Pancreas (tissue), 10 donors: ENCODE results near the gene LMAN1L. TPM values are rescaled to one million over a fixed set of nuclear protein-coding genes. Genes with fewer than 3 reads are reported as not detected.

Experiments used
- ATAC-seq, 4 donors: fragments of 200-7000 bp; cut with Tn5 transposase; one replicate each; pipeline versions ENCODE4 v1.8.0 to v1.9.1; 2020; ENCODE audit warnings: mild to moderate bottlenecking in 4 of 4, moderate library complexity in 4 of 4
- DNase-seq, 6 donors: peaks; one replicate each; pipeline ENCODE4 v3.0.0-alpha.2; 2020
- FAIRE-seq: peaks from 2 replicates; lab custom pipeline; 2012; peaks lifted over from hg19 to GRCh38; lab: Jason Lieb, UNC
- H3K27ac ChIP-seq, 4 donors: fragments of 200-600 bp; sonication (generic); 1 replicate in 3 of 4; 2 replicates in 1 of 4; pipeline versions ENCODE4 v1.5.0 to v1.8.0; 2020
- H3K27me3 ChIP-seq, 4 donors: fragments of 200-600 bp; one replicate each; pipeline ENCODE4 v1.8.0; 2021
- H3K36me3 ChIP-seq, 3 donors: fragments of 200-600 bp; sonication (generic) in 1 of 3; one replicate each; pipeline versions ENCODE4 v1.5.0 to v1.8.0; 2020 to 2021
- H3K4me1 ChIP-seq, 3 donors: fragments of 200-600 bp; one replicate each; pipeline ENCODE4 v1.8.0; 2021
- H3K4me3 ChIP-seq, 4 donors: fragments of 200-600 bp; sonication (generic) in 2 of 4; one replicate each; pipeline versions ENCODE4 v1.5.0 to v1.8.0; 2020 to 2021
- H3K9me3 ChIP-seq, 4 donors: fragments of 200-600 bp; one replicate each; pipeline ENCODE4 v1.8.0; 2021
- CTCF ChIP-seq, 4 donors: fragments of 200-600 bp; sonication (generic) in 3 of 4; IDR thresholded peaks; one replicate each; pipeline versions ENCODE4 v1.5.0 to v1.8.0; 2021; ENCODE audit warnings: antibody characterized with exemption in 4 of 4
- WGBS, 2 donors: extraction: QIAGEN DNeasy Blood & Tissue Kit; methylation state at CpG; one replicate each; pipeline ENCODE4 v1.1.7; 2013; 5-methylcytosine and 5-hydroxymethylcytosine counted together
- intact Hi-C, 3 donors: fragments of 100-400 bp; cut with DNase I; formaldehyde crosslinking; loops; one replicate each; pipeline versions ENCODE4 v1.11.1 to v1.14.2; 2022
- polyA plus RNA-seq, 2 donors: library from polyadenylated mRNA; stranded (reverse); fragments of 200-250 nt; gene quantifications; one replicate each; pipeline ENCODE4 v1.2.3, GENCODE V29; 2013
- total RNA-seq, 6 donors: library from RNA; stranded (reverse); fragmentation: NEBNext Ultra II Directional in 4 of 6; extraction: Animal tissue kit (Norgen Biotek cat#: 25700) in 4 of 6; gene quantifications; one replicate each; pipeline versions ENCODE4 v1.2.1 to v1.2.4, GENCODE V29; 2021 to 2023
- donor health status: healthy with polysubstance abuse.
- donor health status: DM: no; HTN: no; CAD: no; lungs with moderate emphysema.
- donor health status: DM: no; HTN: no; CAD: no.
- donor health status: control.
- donor health status: control.
- donor health status: Bipolar disorder and iron deficiency.
- donor health status: DM: yes; HTN: yes; CAD: no.
- donor health status: DM: no; HTN: no; CAD: no.
- donor health status: DM: no; HTN: no; CAD: no.
- donor health status: DM: yes; HTN: yes; CAD: no.

LMAN1L gene
- total and polyA plus RNA-seq, 8 donors: 0.14 TPM; not detected in 7

DNA sequence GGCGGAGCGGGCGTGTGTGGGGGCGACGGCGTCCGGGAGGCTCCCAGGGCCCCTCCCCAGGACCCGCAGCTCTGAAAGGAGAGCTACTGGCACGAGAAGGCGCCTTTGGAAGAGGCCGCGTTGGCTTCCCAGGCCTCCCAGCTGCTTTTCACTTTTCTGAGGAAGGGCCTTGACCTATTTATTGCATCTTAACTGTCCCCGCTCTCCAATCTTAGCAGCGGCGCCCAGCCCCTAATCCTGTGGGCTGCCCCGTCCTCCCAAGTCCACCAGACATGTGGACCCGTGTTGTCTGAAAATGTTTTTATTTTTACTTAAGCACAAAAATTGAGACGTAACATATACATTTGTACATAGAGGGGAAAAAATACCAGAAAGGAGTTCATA is 30.8 kb downstream of the LMAN1L start:
- intact Hi-C loops: no loop called here
- 15 to 16% methylated on average over 17 to 18 of the region's 18 CpGs for WGBS, 2 donors
- peaks cover 4 to 6% (median 5%) of the 10 kb centered on the region in 3 donors for H3K4me1 ChIP-seq

DNA sequence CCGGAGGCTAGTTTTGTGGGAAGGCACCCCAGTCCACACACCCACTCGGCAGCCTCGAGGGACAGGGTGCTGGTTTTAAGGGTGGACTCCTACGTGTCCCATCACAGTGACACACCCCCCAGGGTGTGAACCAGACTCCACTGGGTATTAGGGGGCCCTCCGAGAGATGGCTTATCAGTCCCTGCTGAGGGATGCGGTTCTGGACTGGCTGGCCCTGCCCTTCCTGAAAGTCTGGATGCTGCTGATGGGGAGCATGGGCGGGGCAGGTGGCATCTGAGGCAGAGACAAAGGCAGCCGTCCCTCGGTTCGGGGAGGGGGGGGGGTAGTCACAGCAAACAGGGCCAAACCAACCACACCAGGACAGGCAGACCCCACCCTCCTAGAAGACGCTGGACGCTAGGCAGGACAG is 31.3 kb downstream of the LMAN1L start:
- H3K27me3 ChIP-seq: no peaks in the 10 kb centered on the region
- WGBS, 2 donors: 69 to 72% methylated on average over 12 of the region's 12 CpGs
- DNase-seq (no peak), FAIRE-seq (no peak), ATAC-seq (no peak)
- peak overlapping the region in 3 of 4 donors; percentile 76 to 82 (median 78) for H3K27ac ChIP-seq
- no peaks in the 10 kb centered on the region for H3K9me3 ChIP-seq
- H3K4me1 ChIP-seq: peaks cover 4 to 6% (median 5%) of the 10 kb centered on the region in 3 donors
- H3K4me3 ChIP-seq: peak overlapping the region in 1 of 4 donors; percentile 95
- intact Hi-C loops: no loop called here
- TF ChIP-seq CTCF (IDR thresholded peaks at IDR 0.05): no peak
- peaks cover 0 to 12% (median 6%) of the 10 kb centered on the region in 3 donors for H3K36me3 ChIP-seq

More for the DNA sequence above, 30.8 kb downstream of the LMAN1L start:
- ATAC-seq: no peak
- H3K4me3 ChIP-seq: peak overlapping the region; percentile 88 to 98 (median 96)
- peaks cover 0 to 12% (median 3%) of the 10 kb centered on the region in 3 donors for H3K36me3 ChIP-seq
- peak in 1 of 4 donors; percentile 2 for TF ChIP-seq CTCF (IDR thresholded peaks at IDR 0.05)
- H3K27ac ChIP-seq: peak overlapping the region; percentile 39 to 82 (median 77)
- H3K9me3 ChIP-seq: no peaks in the 10 kb centered on the region
- H3K27me3 ChIP-seq: no peaks in the 10 kb centered on the region
- no peak for DNase-seq
- FAIRE-seq: no peak

DNA sequence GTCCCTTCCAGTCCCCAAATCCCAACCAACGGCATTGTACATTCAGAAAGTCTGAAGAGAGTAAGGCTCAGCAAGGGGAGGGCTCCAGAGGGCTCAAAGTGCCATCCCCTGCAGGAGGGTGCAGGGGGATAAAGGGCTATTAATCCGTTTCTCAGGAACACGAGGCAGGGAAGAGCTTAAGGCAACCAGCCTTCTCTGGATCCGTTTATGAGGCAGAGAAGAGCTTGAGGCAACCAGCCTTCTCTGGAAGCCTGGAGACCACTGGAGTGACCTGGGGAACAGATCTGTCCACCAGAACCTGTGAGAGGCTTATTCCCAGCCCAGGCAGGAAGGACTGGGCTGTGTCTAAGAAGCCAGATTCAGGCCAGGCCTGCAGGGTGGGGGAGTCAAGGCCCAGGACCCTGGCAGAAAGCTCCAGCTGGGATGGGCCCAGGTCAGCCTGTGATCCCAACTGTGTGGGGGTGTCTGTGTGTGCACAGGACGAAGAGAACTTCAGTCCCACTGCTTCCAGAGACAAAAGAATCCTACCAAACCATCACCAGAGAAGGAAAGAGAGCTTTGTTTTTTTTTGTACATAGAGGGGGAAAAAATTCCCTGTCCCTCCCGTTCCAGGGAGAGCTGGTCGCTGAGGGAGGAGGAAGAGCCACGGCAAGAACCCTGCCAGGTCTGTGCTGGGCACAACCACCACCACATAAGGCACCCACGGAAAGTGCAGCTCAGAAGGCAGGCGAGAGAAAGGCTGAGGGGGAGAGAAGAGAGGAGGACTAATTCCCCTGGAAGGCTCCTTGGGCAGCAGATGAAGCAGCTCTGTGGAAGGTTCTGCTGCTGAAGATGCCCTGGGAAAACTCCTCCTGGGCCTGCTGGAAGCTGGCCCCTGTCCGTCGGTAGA is 31.9 kb downstream of the LMAN1L start:
- ATAC-seq (no peak), DNase-seq (no peak), FAIRE-seq (no peak)
- Histone ChIP-seq H3K36me3 (peaks cover 0 to 14% (median 6%) of the 10 kb centered on the region in 3 donors), H3K4me1 (peaks cover 4 to 6% (median 5%) of the 10 kb centered on the region in 3 donors), H3K27ac (no peak overlapping the region), H3K4me3 (no peak overlapping the region), H3K9me3 (no peaks in the 10 kb centered on the region), H3K27me3 (no peaks in the 10 kb centered on the region)
- 76 to 77% methylated on average over 12 of the region's 12 CpGs for WGBS, 2 donors
- intact Hi-C loops: no loop called here
- no peak for TF ChIP-seq CTCF (IDR thresholded peaks at IDR 0.05)

DNA sequence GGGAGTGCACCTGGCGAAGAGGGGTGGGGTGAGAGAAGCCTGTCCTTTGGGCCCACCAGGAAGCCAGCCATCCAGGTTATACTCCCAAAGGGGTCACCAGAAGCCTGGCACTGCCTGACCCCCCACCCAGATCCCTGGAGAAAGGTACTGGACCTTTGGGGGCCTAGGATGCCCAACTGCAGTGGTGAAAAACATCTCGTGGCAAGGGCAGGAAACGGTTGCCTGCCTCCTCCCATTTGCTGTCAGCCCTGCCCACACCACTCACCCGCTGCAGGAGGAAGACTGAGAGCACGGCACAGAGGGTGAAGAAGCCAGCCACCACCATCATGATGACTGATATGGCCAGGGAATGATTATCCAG is 32.6 kb downstream of the LMAN1L start:
- Histone ChIP-seq H3K27me3 (no peaks in the 10 kb centered on the region), H3K4me1 (peaks cover 4 to 6% (median 5%) of the 10 kb centered on the region in 3 donors), H3K36me3 (peaks cover 0 to 20% (median 12%) of the 10 kb centered on the region in 3 donors), H3K4me3 (no peak overlapping the region), H3K27ac (no peak overlapping the region), H3K9me3 (no peaks in the 10 kb centered on the region)
- WGBS, 2 donors: 79 to 85% methylated on average over 5 of the region's 5 CpGs
- intact Hi-C loops: no loop called here
- DNase-seq (no peak), FAIRE-seq (no peak), ATAC-seq (no peak)
- TF ChIP-seq CTCF (IDR thresholded peaks at IDR 0.05): no peak

DNA sequence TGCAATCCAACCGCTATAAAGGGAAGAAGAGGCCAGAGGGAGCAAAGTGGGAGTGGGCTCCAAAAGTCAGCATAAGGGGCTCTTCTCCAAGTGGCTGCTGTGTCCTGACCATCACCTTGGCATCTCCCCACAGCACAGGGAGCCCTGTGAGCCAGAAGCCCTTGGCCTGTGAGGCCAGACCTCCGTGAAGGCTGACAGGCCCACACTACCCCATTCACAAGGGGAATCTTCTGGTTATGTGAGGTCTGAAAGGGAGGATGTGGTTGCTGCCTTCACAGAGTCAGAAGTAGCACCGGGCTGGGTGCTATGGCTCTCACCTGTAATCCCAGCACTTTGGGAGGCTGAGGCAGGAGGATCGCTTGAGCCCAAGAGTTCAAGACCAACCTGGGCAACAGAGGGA is 32.9 kb downstream of the LMAN1L start:
- TF ChIP-seq CTCF (IDR thresholded peaks at IDR 0.05): no peak
- intact Hi-C loops: no loop called here
- Histone ChIP-seq H3K4me3 (no peak overlapping the region), H3K9me3 (no peaks in the 10 kb centered on the region), H3K36me3 (peaks cover 0 to 24% (median 16%) of the 10 kb centered on the region in 3 donors), H3K27me3 (no peaks in the 10 kb centered on the region), H3K27ac (no peak overlapping the region), H3K4me1 (peaks cover 4 to 6% (median 5%) of the 10 kb centered on the region in 3 donors)
- WGBS, 2 donors: 88 to 92% methylated on average over 4 of the region's 4 CpGs
- ATAC-seq: no peak
- FAIRE-seq: no peak
- no peak for DNase-seq
